RPMI7951 (cell line): ENCODE data around the gene TROAP. TPM values are rescaled to one million over a fixed set of nuclear protein-coding genes. Genes with fewer than 3 reads are reported as not detected.
"Not testable (repeated sequence)": the region's sequence is repeated elsewhere in the genome, so short reads cannot be mapped to it uniquely, and the experiment has no call there.

Experiments used
- DNase-seq: peaks from one replicate; pipeline ENCODE4 v3.0.0-alpha.2; 2012; ENCODE audit warnings: low read depth
- total RNA-seq: library from RNA; depleted of rRNA; stranded (reverse); fragments of >200 nt; shearing (Covaris generic); gene quantifications from 2 replicates; pipeline ENCODE4 v1.2.3, GENCODE V29; 2014

The TROAP gene
- total RNA-seq, 1 experiment from 2014 or later: 49.3 TPM

DNA sequence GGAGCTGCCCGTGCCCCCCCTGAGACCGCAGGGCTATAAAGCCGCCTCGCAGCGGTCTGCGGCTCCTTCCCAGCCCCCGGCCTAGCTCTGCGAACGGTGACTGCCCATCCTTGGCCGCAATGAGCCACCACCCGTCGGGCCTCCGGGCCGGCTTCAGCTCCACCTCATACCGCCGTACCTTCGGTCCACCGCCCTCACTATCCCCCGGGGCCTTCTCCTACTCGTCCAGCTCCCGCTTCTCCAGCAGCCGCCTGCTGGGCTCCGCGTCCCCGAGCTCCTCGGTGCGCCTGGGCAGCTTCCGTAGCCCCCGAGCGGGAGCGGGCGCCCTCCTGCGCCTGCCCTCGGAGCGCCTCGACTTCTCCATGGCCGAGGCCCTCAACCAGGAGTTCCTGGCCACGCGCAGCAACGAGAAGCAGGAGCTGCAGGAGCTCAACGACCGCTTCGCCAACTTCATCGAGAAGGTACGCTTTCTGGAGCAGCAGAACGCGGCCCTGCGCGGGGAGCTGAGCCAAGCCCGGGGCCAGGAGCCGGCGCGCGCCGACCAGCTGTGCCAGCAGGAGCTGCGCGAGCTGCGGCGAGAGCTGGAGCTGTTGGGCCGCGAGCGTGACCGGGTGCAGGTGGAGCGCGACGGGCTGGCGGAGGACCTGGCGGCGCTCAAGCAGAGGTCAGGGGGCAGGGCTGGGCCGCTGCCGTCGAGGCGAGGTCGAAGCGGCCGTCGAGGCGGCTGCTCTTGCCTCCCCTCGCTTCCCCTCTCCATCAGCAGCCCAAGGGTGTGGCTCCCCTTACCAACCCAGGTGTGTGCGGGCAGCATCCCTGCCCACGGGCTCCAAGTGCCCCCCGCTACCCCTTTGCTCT, 27.7 kb upstream of the TROAP start, which contains the start of gene PRPH:
Gene PRPH, plus strand, starts transcription at position 66 of the 855 bp plus-strand sequence. Its CDS starts 54 bp downstream, at position 120.
- DNase-seq: no peak

DNA sequence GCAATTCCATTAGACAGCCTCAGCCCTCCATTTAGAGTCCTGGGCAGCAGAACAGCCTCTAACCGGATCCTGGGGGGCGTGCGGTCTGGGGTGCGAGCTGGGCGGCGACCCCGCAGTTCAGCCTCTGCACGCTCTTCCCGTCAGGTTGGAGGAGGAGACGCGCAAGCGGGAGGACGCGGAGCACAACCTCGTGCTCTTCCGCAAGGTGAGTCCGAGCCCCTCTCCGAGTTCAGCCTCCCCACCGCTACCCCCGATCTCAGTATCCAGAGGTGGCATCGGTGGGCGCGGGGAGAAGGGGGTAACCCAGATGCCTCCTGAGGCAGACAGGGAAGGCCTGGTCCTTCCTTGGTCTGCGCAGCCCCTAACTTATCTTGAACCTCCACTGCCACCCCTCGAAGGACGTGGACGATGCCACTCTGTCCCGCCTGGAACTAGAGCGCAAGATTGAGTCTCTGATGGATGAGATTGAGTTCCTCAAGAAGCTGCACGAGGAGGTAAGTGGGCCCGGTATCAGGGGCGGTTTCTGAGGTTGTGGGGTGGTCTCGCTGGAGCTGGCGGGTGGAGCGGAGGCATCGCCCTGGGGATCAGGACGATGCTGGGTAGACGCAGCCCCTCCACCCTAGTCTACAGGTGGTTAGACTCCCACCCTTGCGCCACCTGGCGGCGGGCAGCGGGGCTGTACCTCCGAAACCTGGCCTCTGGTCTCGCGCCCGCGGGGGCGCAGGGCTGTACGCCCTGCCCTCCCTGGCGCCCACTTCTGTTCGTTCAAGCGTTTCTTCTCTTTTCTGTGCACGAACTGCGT, 26.8 kb upstream of the TROAP start:
- DNase-seq: no peak

DNA sequence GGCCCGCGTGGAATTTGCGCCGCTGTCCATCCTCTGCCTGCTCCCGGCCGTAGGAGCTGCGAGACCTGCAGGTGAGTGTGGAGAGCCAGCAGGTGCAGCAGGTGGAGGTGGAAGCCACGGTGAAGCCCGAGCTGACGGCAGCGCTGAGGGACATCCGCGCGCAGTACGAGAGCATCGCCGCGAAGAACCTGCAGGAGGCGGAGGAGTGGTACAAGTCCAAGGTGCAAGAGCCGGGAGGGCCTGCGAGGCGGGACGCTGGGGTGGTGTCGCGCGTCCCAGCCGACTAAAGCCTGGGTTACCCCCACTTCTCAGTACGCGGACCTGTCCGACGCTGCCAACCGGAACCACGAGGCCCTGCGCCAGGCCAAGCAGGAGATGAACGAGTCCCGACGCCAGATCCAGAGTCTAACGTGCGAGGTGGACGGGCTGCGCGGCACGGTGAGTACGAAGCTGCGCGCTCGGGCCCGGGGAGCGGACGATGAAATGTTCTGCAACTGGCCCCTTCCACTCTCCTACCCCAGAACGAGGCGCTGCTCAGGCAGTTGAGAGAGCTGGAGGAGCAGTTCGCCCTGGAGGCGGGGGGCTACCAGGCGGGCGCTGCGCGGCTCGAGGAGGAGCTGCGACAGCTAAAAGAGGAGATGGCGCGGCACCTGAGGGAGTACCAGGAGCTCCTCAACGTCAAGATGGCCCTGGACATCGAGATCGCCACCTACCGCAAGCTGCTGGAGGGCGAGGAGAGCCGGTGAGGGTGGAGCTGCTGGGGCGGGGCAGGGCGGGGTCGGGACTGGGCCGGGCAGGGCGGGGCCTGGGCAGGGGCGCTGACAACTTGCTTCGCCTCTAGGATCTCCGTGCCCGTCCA, 26.0 kb upstream of the TROAP start:
- peak; percentile 56 for DNase-seq

DNA sequence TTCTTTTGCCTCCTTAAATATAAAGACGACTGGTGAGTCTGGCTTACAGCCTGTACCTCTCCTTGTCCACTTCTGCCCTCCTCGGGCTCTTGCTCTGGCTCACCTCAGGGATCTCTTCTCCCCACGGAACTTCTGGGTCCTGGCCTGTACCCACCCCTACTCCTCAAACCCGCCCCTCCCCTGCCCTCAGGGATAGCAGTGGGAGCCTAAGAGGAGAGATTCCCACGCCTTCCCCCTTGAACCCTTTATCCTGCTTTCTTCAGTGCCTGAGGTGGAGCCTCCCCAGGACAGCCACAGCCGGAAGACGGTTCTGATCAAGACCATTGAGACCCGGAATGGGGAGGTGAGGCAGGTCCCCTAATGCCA, 25.4 kb upstream of the TROAP start:
- DNase-seq: no peak

DNA sequence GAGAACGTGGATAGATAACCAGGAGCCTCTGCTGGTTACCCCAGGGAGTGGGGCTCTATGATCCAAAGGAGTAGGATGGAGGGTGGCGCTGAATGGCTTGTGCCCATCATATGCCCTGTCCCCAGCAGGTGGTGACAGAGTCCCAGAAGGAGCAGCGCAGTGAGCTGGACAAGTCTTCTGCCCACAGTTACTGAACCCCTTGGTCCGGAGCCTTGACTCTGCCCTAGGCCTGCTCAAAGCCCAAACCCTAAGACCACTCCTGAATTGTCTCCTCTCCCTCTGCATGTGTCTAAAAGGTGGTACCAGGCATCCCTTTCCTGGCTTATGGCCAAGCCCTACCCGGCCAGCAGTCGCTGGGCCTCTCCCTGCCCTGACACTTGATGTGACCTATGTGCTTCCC, 24.9 kb upstream of the TROAP start:
- peak; percentile 26 for DNase-seq

DNA sequence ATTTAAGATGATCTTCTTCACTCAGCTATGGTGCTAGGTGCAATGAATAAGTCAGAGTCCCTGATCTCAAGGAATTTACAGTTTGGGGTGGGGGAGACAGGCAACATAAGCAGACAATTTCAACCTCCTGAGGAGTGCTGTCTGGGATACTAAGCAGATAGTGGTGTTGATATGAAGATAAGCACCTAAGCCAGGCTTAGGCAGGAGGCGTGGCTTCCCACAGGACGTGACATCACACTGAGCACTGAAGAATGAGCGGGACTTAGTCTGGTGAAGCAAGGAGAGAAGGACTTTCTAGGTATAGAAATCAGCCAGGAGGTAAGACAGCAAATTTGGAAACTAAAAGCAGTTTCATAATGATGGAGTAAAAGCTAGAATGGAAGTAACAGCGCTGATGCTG, 21.3 kb upstream of the TROAP start:
- no peak for DNase-seq

DNA sequence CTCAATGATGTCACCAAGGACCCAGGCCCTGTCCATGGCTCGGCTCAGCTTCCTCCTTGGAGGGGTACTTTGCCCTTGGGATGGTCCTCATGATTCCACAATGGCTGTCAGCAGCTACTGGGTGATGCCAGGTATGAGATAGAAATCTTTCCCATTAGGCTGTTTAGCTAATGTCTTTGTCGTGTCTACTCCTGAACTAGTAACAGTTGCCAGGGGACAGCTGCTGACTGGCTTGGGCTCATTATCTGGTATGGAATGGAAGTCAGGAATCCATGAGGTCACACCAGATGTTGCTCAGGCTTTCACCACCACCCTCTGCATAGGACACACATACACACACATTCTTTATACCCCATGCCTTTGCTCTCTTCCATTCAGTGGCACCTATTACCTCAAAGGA, 18.9 kb upstream of the TROAP start:
- DNase-seq: peak; percentile 24

DNA sequence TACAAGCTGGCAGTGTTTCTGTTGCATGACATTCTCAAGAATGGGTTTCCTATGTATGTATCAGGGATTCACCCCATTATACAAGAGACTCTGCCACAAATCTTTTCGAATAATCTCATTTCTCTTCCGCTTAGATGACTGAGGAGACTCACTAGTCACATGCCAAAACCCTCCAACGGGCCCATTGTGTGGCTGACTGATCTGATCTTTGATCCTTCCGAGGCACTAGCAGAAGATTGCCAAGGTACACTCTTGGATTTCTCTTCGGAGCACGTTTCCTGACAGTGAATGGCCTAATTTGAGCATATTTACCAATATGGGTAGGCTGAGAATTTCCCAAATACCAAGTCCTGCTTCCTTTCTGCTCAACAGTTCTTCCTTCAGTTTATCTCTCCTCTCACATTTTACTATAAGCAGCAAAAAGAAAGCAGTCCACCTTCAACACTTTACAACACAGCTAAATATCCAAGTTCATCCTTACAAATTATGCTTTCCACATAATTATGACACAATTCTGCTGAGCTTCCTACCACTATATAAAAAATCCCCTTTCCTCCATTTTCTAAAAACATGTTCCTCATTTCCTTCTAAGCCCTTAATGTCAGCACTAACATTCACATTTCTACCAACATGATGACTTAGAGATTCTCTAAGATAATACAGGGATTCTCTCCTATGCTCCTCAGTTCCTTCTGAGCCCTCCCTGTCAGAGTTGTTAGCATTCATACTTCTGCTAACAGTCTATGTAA, 17.1 kb upstream of the TROAP start:
- DNase-seq: no peak

DNA sequence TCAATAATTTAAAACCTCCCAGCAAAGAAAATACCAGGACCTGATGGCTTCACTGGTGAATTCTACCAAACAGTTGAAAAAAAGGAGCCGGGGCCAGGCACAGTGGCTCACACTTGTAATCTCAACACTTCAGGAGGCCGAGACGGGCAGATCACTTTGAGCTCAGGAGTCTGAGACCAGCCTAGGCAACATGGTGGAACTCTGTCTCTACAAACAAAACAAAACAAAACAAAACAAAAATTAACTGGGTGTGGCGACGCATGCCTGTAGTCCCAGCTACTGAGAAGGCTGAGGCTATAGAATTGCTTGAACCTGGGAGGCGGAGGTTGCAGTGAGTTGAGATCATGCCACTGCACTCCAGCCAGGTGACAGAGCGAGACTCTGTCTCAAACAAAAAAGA, 13.7 kb upstream of the TROAP start:
- DNase-seq: no peak

DNA sequence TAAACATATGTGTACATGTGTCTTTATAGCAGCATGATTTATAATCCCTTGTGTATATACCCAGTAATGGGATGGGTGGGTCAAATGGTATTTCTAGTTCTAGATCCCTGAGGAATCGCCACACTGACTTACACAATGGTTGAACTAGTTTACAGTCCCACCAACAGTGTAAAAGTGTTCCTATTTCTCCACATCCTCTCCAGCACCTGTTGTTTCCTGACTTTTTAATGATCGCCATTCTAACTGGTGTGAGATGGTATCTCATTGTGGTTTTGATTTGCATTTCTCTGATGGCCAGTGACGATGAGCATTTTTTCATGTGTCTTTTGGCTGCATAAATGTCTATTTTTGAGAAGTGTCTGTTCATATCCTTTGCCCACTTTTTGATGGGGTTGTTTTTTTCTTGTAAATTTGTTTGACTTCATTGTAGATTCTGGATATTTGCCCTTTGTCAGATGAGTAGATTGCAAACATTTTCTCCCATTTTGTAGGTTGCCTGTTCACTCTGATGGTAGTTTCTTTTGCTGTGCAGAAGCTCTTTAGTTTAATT, 12.5 kb upstream of the TROAP start:
- not testable (repeated sequence) for DNase-seq

DNA sequence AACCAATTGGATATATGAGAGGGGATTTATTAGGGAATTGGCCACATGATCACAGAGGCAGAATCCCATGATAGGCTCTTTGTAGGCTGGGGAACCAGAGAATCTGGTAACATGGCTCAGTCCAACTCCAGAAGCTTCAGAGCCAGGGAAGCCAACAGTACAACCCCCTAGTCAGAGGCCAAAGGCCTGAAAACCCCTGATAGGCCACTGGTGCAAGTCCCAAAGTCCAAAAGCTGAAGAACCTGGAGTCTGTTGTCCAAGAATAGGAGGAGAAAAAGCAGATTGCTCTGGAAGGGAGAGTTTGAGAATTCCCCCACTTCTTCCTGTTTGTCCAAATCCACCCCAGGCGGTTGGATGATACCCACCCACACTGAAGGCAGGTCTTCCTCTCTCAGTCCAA, 8.2 kb upstream of the TROAP start:
- DNase-seq: no peak

DNA sequence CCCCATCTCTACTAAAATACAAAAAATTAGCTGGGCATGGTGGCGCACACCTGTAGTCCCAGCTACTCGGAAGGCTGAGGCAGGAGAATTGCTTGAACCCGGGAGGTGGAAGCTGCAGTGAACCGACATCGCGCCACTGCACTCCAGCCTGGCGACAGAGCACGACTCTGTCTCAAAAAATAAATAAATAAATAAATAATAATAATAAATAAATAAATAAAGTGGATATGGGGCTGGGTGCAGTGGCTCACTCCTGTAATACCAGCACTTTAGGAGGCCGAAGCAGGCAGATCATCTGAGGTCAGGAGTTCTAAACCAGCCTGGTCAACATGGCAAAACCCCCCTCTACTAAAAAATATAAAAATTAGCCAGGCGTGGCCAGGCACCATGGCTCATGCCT, 5.9 kb upstream of the TROAP start:
- DNase-seq: not testable (repeated sequence)

DNA sequence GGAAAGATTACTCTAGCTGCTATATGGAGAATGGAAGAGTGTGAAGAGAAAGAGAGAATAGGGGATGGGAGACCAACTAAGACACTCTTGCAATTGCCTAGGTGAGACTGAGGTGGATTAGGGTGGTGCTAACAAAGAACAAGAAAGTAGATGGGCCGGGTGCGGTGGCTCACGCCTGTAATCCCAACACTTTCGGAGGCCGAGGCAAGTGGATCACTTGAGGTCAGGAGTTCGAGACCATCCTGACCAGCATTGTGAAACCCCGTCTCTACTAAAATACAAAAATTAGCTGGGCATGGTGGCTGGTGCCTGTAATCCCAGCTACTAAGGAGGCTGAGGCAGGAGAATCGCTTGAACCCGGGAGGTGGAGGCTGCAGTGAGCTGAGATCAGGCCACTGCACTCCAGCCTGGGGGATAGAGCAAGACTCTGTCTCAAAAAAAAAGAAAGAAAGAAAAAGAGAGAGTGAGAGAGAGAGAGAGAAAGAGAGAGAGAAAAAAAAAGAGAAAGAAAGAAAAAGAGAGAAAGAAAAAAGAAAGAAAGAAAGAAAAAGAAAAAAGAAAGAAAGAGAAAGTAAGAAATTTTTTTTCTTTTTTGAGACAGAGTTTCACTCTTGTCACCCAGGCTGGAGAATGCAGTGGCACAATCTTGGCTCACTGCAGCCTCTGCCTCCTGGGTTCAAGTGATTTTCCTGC, 2.5 kb upstream of the TROAP start:
- not testable (repeated sequence) for DNase-seq

DNA sequence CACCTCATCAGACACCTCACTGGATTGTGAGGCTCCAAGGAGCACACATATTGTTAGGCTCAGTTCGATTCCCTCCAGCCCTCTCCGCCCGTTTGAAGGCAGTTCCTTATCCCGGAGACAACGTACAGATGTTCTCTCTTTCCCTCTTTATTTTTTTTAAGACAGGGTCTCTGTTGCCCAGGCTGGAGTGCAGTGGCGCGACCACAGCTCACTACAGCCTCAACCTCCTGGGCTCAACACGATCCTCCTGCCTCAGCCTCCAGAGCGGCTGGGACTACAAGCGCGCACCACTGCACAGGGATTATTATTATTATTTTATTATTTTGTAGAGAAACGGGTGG, 718 bp upstream of the TROAP start:
- DNase-seq: no peak

DNA sequence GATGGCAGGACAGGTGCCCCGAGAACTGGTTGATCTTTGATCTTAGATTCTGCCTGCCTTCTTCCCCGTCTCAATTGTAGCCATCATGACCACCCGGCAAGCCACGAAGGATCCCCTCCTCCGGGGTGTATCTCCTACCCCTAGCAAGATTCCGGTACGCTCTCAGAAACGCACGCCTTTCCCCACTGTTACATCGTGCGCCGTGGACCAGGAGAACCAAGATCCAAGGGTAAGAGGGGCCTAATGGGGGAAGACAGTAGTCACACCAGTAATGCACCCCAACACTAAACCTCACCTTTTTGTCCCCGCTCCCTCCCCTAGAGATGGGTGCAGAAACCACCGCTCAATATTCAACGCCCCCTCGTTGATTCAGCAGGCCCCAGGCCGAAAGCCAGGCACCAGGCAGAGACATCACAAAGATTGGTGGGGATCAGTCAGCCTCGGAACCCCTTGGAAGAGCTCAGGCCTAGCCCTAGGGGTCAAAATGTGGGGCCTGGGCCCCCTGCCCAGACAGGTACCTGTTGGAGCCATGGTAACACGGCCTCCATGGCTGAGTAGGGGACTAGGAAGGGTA, 556 bp downstream of the TROAP start:
- DNase-seq: no peak

DNA sequence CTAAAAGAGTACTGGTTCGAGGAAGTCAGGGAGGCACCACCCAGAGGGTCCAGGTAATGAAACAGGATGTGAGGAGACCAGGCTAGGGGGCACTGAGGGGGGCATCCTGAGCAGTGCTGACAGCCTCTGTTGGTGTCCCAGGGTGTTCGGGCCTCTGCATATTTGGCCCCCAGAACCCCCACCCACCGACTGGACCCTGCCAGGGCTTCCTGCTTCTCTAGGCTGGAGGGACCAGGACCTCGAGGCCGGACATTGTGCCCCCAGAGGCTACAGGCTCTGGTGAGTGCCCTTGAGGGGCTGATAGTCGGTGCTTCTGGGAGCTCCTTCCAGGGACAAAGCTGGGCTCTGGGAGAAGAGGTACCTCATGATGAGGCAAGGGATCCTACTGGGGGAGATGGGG, 2.6 kb downstream of the TROAP start:
- no peak for DNase-seq

DNA sequence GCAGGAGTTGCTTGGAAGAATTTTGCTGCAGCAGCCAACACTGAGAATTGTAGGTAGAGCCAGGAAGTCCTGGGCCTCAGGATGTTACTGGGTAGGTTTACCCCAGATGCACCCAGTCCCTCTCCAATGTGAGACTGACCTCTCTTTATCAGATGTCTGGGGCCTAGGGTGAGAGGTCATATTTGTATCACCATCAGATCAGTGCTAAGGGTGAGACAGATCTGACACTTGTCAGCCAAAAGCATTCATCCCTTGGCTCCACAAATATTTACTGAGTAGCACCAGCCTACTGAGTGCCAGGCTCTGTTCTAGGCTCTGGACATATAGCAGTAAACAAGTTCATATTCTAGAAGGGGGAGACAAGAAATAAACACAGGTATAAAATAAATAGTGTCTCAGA, 4.3 kb downstream of the TROAP start:
- DNase-seq: no peak

DNA sequence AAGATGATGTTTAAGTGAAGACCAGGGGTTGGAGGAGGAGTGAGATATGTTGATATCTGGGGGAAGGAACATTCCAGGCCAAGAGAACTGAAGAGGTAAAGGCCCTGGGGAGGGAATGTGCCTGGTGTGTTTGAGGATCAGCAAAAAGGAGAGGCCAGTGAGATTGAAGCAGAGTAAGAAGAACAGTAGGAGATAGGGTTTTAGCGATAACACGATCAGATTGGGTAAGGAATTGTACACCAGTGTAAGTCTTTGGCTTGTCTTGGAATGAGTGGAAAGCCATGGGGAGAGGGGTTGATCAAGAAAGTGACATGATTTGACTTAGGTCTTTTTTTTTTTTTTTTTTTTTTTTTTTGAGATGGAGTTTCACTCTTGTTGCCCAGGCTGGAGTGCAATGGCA, 4.8 kb downstream of the TROAP start:
- DNase-seq: no peak

DNA sequence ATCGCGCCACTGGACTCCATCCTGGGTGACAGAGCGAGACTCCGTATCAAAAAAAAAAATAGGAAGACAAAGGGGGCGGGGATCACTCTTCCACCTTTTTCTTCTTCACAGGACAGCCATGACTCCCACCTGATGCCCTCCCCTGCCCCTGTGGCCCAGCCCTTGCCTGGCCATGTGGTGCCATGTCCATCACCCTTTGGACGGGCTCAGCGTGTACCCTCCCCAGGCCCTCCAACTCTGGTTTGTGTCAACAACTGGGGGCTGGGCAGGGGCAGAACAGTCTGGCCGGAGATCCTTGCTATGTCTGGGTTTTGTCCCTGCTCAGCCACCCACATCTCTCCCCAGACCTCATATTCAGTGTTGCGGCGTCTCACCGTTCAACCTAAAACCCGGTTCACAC, 5.8 kb downstream of the TROAP start:
- DNase-seq: no peak

DNA sequence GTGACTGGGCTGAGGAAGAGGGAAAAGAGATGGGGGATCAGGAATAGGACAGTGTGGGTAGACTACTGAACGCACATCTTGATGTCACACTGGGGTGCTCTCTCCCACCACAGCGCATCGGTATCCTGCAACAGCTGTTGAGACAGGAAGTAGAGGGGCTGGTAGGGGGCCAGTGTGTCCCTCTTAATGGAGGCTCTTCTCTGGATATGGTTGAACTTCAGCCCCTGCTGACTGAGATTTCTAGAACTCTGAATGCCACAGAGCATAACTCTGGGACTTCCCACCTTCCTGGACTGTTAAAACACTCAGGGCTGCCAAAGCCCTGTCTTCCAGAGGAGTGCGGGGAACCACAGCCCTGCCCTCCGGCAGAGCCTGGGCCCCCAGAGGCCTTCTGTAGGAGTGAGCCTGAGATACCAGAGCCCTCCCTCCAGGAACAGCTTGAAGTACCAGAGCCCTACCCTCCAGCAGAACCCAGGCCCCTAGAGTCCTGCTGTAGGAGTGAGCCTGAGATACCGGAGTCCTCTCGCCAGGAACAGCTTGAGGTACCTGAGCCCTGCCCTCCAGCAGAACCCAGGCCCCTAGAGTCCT, 7.1 kb downstream of the TROAP start:
- no peak for DNase-seq
